GM23338 (cell line): ENCODE measurements around the gene COL4A1. TPM values are rescaled to one million over a fixed set of nuclear protein-coding genes. Genes with fewer than 3 reads are reported as not detected.

Experiments used
- ATAC-seq: fragments of 200-7000 bp; cut with Tn5 transposase; 3 replicates; pipeline ENCODE4 v1.9.1; 2020
- DNase-seq: peaks from one replicate; pipeline ENCODE4 v3.0.0-alpha.2; 2015; ENCODE audit warnings: low spot score
- H2AFZ ChIP-seq: fragments of 200-600 bp; sonication (generic); 2 replicates; pipeline ENCODE4 v1.8.0; 2016; ENCODE audit warnings: antibody characterized with exemption, mild to moderate bottlenecking, moderate library complexity
- H3F3A ChIP-seq: fragments of 200-600 bp; sonication (generic); replicated peaks from 2 replicates; pipeline ENCODE4 v1.8.0; 2017; ENCODE audit warnings: antibody characterized with exemption, mixed run types, low read depth
- H3K27ac ChIP-seq: fragments of 200-600 bp; sonication (generic); 2 replicates; pipeline ENCODE4 v1.6.1; 2016; ENCODE audit warnings: low read depth
- H3K27me3 ChIP-seq: fragments of 200-600 bp; sonication (generic); 2 replicates; pipeline ENCODE4 v1.8.0; 2016; ENCODE audit warnings: mild to moderate bottlenecking, mixed run types, moderate library complexity; ENCODE audit not compliant: insufficient read depth
- H3K36me3 ChIP-seq: fragments of 200-600 bp; sonication (generic); 2 replicates; pipeline ENCODE4 v1.8.0; 2016; ENCODE audit warnings: mild to moderate bottlenecking; ENCODE audit not compliant: insufficient read depth
- H3K4me1 ChIP-seq: fragments of 200-600 bp; sonication (generic); 2 replicates; pipeline ENCODE4 v1.8.0; 2016; ENCODE audit warnings: mild to moderate bottlenecking, moderate library complexity; ENCODE audit not compliant: insufficient read depth
- H3K4me2 ChIP-seq: fragments of 200-600 bp; sonication (generic); 2 replicates; pipeline ENCODE4 v1.7.1; 2017; ENCODE audit warnings: mixed run types
- H3K4me3 ChIP-seq: fragments of 200-600 bp; sonication (generic); 2 replicates; pipeline ENCODE4 v1.6.1; 2016; ENCODE audit warnings: mixed run types
- H3K79me2 ChIP-seq: fragments of 200-600 bp; sonication (generic); replicated peaks from 2 replicates; pipeline ENCODE4 v1.8.0; 2017; ENCODE audit warnings: mild to moderate bottlenecking; ENCODE audit not compliant: insufficient read depth
- H3K9me2 ChIP-seq: fragments of 200-600 bp; sonication (generic); 2 replicates; pipeline ENCODE4 v1.8.0; 2017; ENCODE audit not compliant: insufficient read depth
- H4K20me1 ChIP-seq: fragments of 200-600 bp; sonication (generic); replicated peaks from 2 replicates; pipeline ENCODE4 v1.8.0; 2017; ENCODE audit warnings: mild to moderate bottlenecking; ENCODE audit not compliant: insufficient read depth
- H3K27ac Mint-ChIP-seq: 2 replicates; pipeline ENCODE4 v1.8.0; 2020; ENCODE audit warnings: inconsistent platforms, mild to moderate bottlenecking, moderate library complexity, mixed read lengths
- H3K27me3 Mint-ChIP-seq: 3 replicates; pipeline ENCODE4 v1.8.0; 2022; ENCODE audit warnings: low read depth, mild to moderate bottlenecking, moderate library complexity, mixed read lengths, inconsistent platforms; ENCODE audit not compliant: insufficient read depth, poor library complexity
- H3K36me3 Mint-ChIP-seq: 3 replicates; pipeline ENCODE4 v1.8.0; 2021; ENCODE audit warnings: low read depth, mild to moderate bottlenecking, inconsistent platforms, moderate library complexity, mixed read lengths
- H3K4me1 Mint-ChIP-seq: 3 replicates; pipeline ENCODE4 v1.8.0; 2020; ENCODE audit warnings: mild to moderate bottlenecking, inconsistent platforms, mixed read lengths
- H3K4me3 Mint-ChIP-seq: 3 replicates; pipeline ENCODE4 v1.8.0; 2021; ENCODE audit warnings: moderate library complexity, mild to moderate bottlenecking, inconsistent platforms, mixed read lengths
- H3K9me3 Mint-ChIP-seq: 3 replicates; pipeline ENCODE4 v1.8.0; 2020; ENCODE audit warnings: moderate library complexity, mild to moderate bottlenecking, inconsistent platforms, mixed read lengths
- JUNB ChIP-seq: IDR thresholded peaks from one replicate; pipeline ENCODE4 v1.6.1; 2016; ENCODE audit warnings: antibody characterized with exemption; ENCODE audit not compliant: unreplicated experiment
- NANOG ChIP-seq: IDR thresholded peaks from 2 replicates; pipeline ENCODE4 v1.6.1; 2016; ENCODE audit warnings: antibody characterized with exemption, borderline replicate concordance
- ZNF114 ChIP-seq: fragments of 250-450 bp; sonication (Bioruptor Pico); IDR thresholded peaks from 2 replicates; pipeline ENCODE4 v1.5.0; 2020; ENCODE audit warnings: mild to moderate bottlenecking, moderate library complexity
- polyA plus RNA-seq: library from polyadenylated mRNA; unstranded; fragments of >200 nt; fragmentation: Nextera tagmentation; extraction: Ambion mirVana; gene quantifications from 2 replicates; pipeline ENCODE4 v1.2.1, GENCODE V29; 2016
- total RNA-seq: library from RNA; depleted of rRNA; stranded (reverse); fragments of >200 nt; shearing (Covaris generic); gene quantifications from 2 replicates; pipeline ENCODE4 v1.2.3, GENCODE V29; 2014
- TF ChIP-seq, protein P1 (sequence below): IDR thresholded peaks from one replicate; pipeline ENCODE4 v1.6.1; 2018; ENCODE audit warnings: antibody characterized with exemption; ENCODE audit not compliant: unreplicated experiment
- TF ChIP-seq, protein P2 (sequence below): fragments of 250-450 bp; sonication (Bioruptor Pico); IDR thresholded peaks from 2 replicates; pipeline ENCODE4 v1.5.0; 2020; ENCODE audit warnings: mild to moderate bottlenecking, moderate library complexity
- TF ChIP-seq, protein P3 (sequence below), 2 experiments: fragments of 200-600 bp in 1 of 2; sonication (generic) in 1 of 2; conservative IDR thresholded peaks; 2 replicates each; pipeline versions ENCODE4 v1.5.1 to v1.6.1; 2016 to 2017; ENCODE audit warnings: antibody characterized with exemption in 2 of 2, low read depth in 2 of 2, mild to moderate bottlenecking in 2 of 2, moderate library complexity in 1 of 2
- TF ChIP-seq, protein P4 (sequence below): IDR thresholded peaks from 2 replicates; pipeline ENCODE4 v1.6.1; 2016; ENCODE audit warnings: antibody characterized with exemption

The COL4A1 gene
- total and polyA plus RNA-seq, 2 experiments from 2014 or later, result 39.1 to 110 TPM

DNA sequence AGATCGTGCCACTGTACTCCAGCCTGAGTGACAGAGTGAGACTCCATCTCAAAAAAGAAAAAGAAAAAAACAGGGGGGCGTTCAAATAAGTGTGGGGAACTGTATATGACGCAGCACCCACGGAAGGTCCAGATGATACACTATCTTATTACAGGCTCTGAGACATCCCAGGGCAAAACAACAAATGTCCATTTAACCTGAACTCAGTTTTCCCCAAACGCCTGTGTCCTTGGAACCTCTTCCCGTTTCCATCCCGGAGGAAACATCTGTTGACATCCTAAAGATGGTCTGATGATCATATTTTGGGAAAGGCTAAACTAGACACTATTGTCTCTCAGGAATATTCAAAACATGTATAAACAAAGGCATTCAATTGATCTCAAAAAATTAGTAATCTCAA lies 72.4 kb downstream of the COL4A1 start:
- no peaks in the 10 kb centered on the region for H3K36me3 Mint-ChIP-seq
- no peak overlapping the region for H3K4me3 Mint-ChIP-seq
- DNase-seq, result no peak

More for the DNA sequence above, 72.4 kb downstream of the COL4A1 start:
- ATAC-seq, result no peak
- Mint-ChIP-seq H3K4me1 (peaks cover 12% of the 10 kb centered on the region), H3K27me3 (peaks cover 8% of the 10 kb centered on the region), H3K9me3 (no peaks in the 10 kb centered on the region), H3K27ac (no peak overlapping the region)
- H3K27ac ChIP-seq, result no peak overlapping the region
- no peaks in the 10 kb centered on the region for H3K27me3 ChIP-seq
- H3K79me2 ChIP-seq, result no peaks in the 10 kb centered on the region
- no peak overlapping the region for H3K4me3 ChIP-seq
- no peak overlapping the region for H3K4me2 ChIP-seq
- no peaks in the 10 kb centered on the region; the same call in 1 of the 2 replicates for H4K20me1 ChIP-seq
- H3F3A ChIP-seq, result no peaks in the 10 kb centered on the region
- H2AFZ ChIP-seq, result no peak overlapping the region
- TF ChIP-seq, protein P1, sequence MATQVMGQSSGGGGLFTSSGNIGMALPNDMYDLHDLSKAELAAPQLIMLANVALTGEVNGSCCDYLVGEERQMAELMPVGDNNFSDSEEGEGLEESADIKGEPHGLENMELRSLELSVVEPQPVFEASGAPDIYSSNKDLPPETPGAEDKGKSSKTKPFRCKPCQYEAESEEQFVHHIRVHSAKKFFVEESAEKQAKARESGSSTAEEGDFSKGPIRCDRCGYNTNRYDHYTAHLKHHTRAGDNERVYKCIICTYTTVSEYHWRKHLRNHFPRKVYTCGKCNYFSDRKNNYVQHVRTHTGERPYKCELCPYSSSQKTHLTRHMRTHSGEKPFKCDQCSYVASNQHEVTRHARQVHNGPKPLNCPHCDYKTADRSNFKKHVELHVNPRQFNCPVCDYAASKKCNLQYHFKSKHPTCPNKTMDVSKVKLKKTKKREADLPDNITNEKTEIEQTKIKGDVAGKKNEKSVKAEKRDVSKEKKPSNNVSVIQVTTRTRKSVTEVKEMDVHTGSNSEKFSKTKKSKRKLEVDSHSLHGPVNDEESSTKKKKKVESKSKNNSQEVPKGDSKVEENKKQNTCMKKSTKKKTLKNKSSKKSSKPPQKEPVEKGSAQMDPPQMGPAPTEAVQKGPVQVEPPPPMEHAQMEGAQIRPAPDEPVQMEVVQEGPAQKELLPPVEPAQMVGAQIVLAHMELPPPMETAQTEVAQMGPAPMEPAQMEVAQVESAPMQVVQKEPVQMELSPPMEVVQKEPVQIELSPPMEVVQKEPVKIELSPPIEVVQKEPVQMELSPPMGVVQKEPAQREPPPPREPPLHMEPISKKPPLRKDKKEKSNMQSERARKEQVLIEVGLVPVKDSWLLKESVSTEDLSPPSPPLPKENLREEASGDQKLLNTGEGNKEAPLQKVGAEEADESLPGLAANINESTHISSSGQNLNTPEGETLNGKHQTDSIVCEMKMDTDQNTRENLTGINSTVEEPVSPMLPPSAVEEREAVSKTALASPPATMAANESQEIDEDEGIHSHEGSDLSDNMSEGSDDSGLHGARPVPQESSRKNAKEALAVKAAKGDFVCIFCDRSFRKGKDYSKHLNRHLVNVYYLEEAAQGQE, result no peak
- TF ChIP-seq ZNF114 (CRISPR knock-in tag) (no peak), NANOG (no peak), JUNB (no peak)
- TF ChIP-seq, protein P2, sequence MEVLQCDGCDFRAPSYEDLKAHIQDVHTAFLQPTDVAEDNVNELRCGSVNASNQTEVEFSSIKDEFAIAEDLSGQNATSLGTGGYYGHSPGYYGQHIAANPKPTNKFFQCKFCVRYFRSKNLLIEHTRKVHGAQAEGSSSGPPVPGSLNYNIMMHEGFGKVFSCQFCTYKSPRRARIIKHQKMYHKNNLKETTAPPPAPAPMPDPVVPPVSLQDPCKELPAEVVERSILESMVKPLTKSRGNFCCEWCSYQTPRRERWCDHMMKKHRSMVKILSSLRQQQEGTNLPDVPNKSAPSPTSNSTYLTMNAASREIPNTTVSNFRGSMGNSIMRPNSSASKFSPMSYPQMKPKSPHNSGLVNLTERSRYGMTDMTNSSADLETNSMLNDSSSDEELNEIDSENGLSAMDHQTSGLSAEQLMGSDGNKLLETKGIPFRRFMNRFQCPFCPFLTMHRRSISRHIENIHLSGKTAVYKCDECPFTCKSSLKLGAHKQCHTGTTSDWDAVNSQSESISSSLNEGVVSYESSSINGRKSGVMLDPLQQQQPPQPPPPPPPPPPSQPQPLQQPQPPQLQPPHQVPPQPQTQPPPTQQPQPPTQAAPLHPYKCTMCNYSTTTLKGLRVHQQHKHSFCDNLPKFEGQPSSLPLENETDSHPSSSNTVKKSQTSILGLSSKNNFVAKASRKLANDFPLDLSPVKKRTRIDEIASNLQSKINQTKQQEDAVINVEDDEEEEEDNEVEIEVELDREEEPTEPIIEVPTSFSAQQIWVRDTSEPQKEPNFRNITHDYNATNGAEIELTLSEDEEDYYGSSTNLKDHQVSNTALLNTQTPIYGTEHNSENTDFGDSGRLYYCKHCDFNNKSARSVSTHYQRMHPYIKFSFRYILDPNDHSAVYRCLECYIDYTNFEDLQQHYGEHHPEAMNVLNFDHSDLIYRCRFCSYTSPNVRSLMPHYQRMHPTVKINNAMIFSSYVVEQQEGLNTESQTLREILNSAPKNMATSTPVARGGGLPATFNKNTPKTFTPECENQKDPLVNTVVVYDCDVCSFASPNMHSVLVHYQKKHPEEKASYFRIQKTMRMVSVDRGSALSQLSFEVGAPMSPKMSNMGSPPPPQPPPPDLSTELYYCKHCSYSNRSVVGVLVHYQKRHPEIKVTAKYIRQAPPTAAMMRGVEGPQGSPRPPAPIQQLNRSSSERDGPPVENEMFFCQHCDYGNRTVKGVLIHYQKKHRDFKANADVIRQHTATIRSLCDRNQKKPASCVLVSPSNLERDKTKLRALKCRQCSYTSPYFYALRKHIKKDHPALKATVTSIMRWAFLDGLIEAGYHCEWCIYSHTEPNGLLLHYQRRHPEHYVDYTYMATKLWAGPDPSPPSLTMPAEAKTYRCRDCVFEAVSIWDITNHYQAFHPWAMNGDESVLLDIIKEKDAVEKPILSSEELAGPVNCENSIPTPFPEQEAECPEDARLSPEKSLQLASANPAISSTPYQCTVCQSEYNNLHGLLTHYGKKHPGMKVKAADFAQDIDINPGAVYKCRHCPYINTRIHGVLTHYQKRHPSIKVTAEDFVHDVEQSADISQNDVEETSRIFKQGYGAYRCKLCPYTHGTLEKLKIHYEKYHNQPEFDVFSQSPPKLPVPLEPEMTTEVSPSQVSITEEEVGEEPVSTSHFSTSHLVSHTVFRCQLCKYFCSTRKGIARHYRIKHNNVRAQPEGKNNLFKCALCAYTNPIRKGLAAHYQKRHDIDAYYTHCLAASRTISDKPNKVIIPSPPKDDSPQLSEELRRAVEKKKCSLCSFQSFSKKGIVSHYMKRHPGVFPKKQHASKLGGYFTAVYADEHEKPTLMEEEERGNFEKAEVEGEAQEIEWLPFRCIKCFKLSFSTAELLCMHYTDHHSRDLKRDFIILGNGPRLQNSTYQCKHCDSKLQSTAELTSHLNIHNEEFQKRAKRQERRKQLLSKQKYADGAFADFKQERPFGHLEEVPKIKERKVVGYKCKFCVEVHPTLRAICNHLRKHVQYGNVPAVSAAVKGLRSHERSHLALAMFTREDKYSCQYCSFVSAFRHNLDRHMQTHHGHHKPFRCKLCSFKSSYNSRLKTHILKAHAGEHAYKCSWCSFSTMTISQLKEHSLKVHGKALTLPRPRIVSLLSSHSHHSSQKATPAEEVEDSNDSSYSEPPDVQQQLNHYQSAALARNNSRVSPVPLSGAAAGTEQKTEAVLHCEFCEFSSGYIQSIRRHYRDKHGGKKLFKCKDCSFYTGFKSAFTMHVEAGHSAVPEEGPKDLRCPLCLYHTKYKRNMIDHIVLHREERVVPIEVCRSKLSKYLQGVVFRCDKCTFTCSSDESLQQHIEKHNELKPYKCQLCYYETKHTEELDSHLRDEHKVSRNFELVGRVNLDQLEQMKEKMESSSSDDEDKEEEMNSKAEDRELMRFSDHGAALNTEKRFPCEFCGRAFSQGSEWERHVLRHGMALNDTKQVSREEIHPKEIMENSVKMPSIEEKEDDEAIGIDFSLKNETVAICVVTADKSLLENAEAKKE, result no peak
- TF ChIP-seq, protein P3, sequence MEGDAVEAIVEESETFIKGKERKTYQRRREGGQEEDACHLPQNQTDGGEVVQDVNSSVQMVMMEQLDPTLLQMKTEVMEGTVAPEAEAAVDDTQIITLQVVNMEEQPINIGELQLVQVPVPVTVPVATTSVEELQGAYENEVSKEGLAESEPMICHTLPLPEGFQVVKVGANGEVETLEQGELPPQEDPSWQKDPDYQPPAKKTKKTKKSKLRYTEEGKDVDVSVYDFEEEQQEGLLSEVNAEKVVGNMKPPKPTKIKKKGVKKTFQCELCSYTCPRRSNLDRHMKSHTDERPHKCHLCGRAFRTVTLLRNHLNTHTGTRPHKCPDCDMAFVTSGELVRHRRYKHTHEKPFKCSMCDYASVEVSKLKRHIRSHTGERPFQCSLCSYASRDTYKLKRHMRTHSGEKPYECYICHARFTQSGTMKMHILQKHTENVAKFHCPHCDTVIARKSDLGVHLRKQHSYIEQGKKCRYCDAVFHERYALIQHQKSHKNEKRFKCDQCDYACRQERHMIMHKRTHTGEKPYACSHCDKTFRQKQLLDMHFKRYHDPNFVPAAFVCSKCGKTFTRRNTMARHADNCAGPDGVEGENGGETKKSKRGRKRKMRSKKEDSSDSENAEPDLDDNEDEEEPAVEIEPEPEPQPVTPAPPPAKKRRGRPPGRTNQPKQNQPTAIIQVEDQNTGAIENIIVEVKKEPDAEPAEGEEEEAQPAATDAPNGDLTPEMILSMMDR (conservative IDR thresholded peaks at IDR 0.05; ENCODE audit: low read depth in 2 of 2), result no peak
- TF ChIP-seq, protein P4, sequence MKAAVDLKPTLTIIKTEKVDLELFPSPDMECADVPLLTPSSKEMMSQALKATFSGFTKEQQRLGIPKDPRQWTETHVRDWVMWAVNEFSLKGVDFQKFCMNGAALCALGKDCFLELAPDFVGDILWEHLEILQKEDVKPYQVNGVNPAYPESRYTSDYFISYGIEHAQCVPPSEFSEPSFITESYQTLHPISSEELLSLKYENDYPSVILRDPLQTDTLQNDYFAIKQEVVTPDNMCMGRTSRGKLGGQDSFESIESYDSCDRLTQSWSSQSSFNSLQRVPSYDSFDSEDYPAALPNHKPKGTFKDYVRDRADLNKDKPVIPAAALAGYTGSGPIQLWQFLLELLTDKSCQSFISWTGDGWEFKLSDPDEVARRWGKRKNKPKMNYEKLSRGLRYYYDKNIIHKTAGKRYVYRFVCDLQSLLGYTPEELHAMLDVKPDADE, result no peak
- H3K36me3 ChIP-seq, result no peaks in the 10 kb centered on the region
- H3K9me2 ChIP-seq, result no peaks in the 10 kb centered on the region
- H3K4me1 ChIP-seq, result no peaks in the 10 kb centered on the region
